GM23248 (cell line): ENCODE data around the gene UCN2. TPM values are rescaled to one million over a fixed set of nuclear protein-coding genes. Genes with fewer than 3 reads are reported as not detected.
A peak's percentile ranks its signal among the peaks of the same experiment; 100 is the strongest.
"Not testable (repeated sequence)": the region's sequence is repeated elsewhere in the genome, so short reads cannot be mapped to it uniquely, and the experiment has no call there.

ENCODE experiments used
- DNase-seq: peaks from one replicate; pipeline ENCODE4 v3.0.0-alpha.2; 2015
- H2AFZ ChIP-seq: fragments of 200-600 bp; sonication (generic); 2 replicates; pipeline ENCODE4 v1.6.1; 2016; ENCODE audit warnings: antibody characterized with exemption
- H3F3A ChIP-seq: fragments of 200-600 bp; sonication (generic); 2 replicates; pipeline ENCODE4 v1.6.1; 2016; ENCODE audit warnings: mild to moderate bottlenecking, antibody characterized with exemption, mixed run types; ENCODE audit not compliant: insufficient read depth
- H3K27ac ChIP-seq: fragments of 200-600 bp; sonication (generic); 2 replicates; pipeline ENCODE4 v1.5.1; 2016; ENCODE audit warnings: mild to moderate bottlenecking
- H3K27me3 ChIP-seq: fragments of 200-600 bp; sonication (generic); replicated peaks from 2 replicates; pipeline ENCODE4 v1.6.1; 2016; ENCODE audit warnings: mild to moderate bottlenecking; ENCODE audit not compliant: insufficient read depth
- H3K36me3 ChIP-seq: fragments of 200-600 bp; sonication (generic); 2 replicates; pipeline ENCODE4 v1.6.1; 2016; ENCODE audit warnings: low read depth, mild to moderate bottlenecking
- H3K4me1 ChIP-seq: fragments of 200-600 bp; sonication (generic); 2 replicates; pipeline ENCODE4 v1.6.1; 2016; ENCODE audit warnings: mild to moderate bottlenecking; ENCODE audit not compliant: insufficient read depth
- H3K4me2 ChIP-seq: fragments of 200-600 bp; sonication (generic); one replicate; pipeline ENCODE4 v1.6.1; 2016; ENCODE audit warnings: mild to moderate bottlenecking; ENCODE audit not compliant: unreplicated experiment
- H3K4me3 ChIP-seq: fragments of 200-600 bp; sonication (generic); 2 replicates; pipeline ENCODE4 v1.5.1; 2016; ENCODE audit warnings: mild to moderate bottlenecking
- H3K79me2 ChIP-seq: fragments of 200-600 bp; sonication (generic); 2 replicates; pipeline ENCODE4 v1.6.1; 2016; ENCODE audit warnings: mild to moderate bottlenecking; ENCODE audit not compliant: insufficient read depth
- H3K9ac ChIP-seq: fragments of 200-600 bp; sonication (generic); 2 replicates; pipeline ENCODE4 v1.6.1; 2016; ENCODE audit warnings: mild to moderate bottlenecking
- H3K9me2 ChIP-seq: fragments of 200-600 bp; sonication (generic); 2 replicates; pipeline ENCODE4 v1.6.1; 2016; ENCODE audit warnings: mixed run types, mild to moderate bottlenecking, moderate library complexity; ENCODE audit not compliant: insufficient read depth
- H3K9me3 ChIP-seq: fragments of 200-600 bp; sonication (generic); one replicate; pipeline ENCODE4 v1.6.1; 2017; ENCODE audit warnings: low read depth
- H4K20me1 ChIP-seq: fragments of 200-600 bp; sonication (generic); 2 replicates; pipeline ENCODE4 v1.6.0; 2016; ENCODE audit not compliant: insufficient read depth
- EZH2 ChIP-seq: fragments of 200-600 bp; sonication (generic); IDR thresholded peaks from 2 replicates; pipeline ENCODE4 v1.6.1; 2018; ENCODE audit warnings: antibody characterized with exemption, mild to moderate bottlenecking; ENCODE audit not compliant: insufficient read depth, poor library complexity, severe bottlenecking
- EZH2phosphoT487 ChIP-seq: fragments of 200-600 bp; sonication (generic); IDR thresholded peaks from 2 replicates; pipeline ENCODE4 v1.6.1; 2018; ENCODE audit warnings: antibody characterized with exemption, moderate library complexity, mild to moderate bottlenecking, low read depth; ENCODE audit not compliant: insufficient read depth
- WGBS, 2 experiments: methylation state at CpG; one replicate each; pipeline ENCODE4 v1.1.6; 2015 to 2017; ENCODE audit warnings: low lambda C conversion rate in 2 of 2, low coverage in 1 of 2; ENCODE audit errors: missing lambda C conversion rate in 2 of 2; 5-methylcytosine and 5-hydroxymethylcytosine counted together
- in situ Hi-C: fragments of 300-500 bp; cut with MboI; formaldehyde crosslinking; loops from 2 replicates; pipeline ENCODE4 v1.15.0; 2020
- polyA plus RNA-seq: library from polyadenylated mRNA; unstranded; fragments of >200 nt; fragmentation: Nextera tagmentation; extraction: Ambion mirVana; gene quantifications from 2 replicates; pipeline ENCODE4 v1.2.1, GENCODE V29; 2016
- total RNA-seq: library from RNA; depleted of rRNA; stranded (reverse); fragments of >200 nt; shearing (Covaris generic); gene quantifications from 2 replicates; pipeline ENCODE4 v1.2.3, GENCODE V29; 2014

The UCN2 gene
- total and polyA plus RNA-seq, 2 experiments from 2014 or later, result 0.45 to 0.86 TPM

DNA sequence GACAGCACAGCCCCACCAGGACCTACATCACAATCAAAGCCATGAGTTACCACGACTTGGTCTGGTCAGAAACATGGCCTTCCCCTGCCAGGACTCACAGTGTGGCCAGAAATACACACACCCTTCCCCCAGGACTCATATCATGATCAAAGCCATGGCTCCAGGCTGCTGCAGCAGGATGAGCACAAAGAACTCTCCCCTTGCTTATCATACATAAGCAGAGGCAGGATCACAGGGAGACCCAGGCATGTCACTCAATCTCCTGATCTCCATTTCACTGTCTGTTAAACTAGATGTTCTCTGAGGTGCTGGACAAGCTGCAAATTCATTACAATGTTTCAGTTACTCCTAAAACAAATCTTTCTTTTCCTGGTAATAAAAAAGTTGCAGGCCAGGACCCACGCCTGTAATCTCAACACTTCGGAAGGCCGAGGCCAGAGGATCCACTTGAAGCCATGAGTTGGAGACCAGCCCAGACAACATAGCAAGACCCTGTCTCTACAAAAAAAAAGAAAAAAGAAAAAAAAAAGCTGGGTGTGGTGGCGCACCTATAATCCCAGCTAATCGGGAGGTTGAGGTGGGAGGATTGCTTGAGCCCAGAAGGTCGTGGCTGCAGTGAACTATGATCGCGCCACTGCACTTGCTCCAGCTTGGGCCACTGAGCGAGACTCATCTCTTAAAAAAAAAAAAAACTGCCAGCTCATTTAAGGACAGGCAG is 8.2 kb downstream of the UCN2 start:
- Histone ChIP-seq H3F3A (0 out of 2 replicates have a peak, but pooled peaks cover 4% of the 10 kb centered on the region), H3K4me3 (peak overlapping the region; percentile 71), H3K27ac (no peak overlapping the region), H3K9me2 (no peaks in the 10 kb centered on the region), H2AFZ (no peak overlapping the region), H3K79me2 (peaks cover 10% of the 10 kb centered on the region), H3K4me1 (peaks cover 11% of the 10 kb centered on the region), H3K36me3 (no peaks in the 10 kb centered on the region), H3K9me3 (no peaks in the 10 kb centered on the region), H4K20me1 (no peaks in the 10 kb centered on the region), H3K4me2 (peak overlapping the region; percentile 78), H3K27me3 (no peaks in the 10 kb centered on the region), H3K9ac (peak overlapping the region; percentile 72; the same call in 1 of the 2 replicates)
- DNase-seq, result no peak
- no peak for TF ChIP-seq EZH2phosphoT487
- TF ChIP-seq EZH2, result no peak
- WGBS, 2 experiments, result 88 to 91% methylated on average over 10 of the region's 10 CpGs
- in situ Hi-C loops, result no loop called here

DNA sequence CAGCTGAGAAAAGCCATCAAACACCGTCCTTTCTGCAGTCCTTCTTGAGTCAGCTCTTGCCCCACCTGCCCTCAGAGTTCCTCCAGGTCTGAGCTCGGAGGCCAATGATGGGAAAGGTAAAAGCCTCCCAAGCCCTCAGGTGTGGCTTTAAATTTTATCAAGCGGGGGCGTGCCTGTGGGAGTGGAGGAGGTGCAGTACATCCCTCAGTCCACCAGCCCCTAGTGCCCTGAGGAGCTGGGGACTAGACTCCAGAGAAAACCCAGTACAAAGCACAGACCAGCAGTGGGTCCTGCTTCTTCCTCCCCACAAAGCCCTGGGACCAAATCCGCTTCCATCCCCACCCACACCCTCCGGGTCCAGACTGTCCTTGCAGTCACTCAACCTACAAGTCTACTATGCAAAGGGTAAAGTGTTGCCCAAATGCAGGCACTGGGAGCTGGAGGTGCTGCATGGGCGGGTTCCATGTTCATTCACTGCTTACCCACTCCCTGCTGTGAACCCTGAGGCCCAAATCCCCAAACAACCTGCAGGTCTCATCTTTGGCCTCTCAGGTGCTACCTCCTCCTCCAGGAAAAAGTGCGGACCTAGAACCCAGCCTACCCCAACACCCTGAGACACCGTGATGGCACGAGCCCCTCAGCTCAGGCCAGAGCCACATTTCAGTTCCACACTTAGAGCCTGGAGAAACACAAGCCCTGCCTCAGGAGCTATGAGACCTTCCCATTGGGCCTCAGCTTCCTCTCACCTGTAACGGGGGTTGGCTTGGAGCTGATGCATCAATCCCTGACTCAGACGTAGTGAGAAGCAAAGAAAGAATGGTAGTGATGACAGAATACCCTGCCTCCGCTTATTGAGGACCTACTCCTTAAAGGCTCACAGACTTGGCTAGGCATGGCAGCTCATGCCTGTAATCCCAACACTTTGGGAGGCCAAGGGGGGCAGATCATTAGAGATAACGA is 9.4 kb downstream of the UCN2 start:
- in situ Hi-C loops, result loop anchor here (5.0 kb wide), 1 partner anchor 87 kb away; a partner anchor contains a TSS
- H3K4me1 ChIP-seq, result peaks cover 5% of the 10 kb centered on the region; the same call in 1 of the 2 replicates
- H4K20me1 ChIP-seq, result no peaks in the 10 kb centered on the region
- TF ChIP-seq EZH2 (no peak), EZH2phosphoT487 (no peak)
- no peaks in the 10 kb centered on the region for H3K27me3 ChIP-seq
- H3K27ac ChIP-seq, result no peak overlapping the region
- DNase-seq, result no peak
- no peak overlapping the region for H3K4me3 ChIP-seq
- 84 to 85% methylated on average over 14 of the region's 14 CpGs for WGBS, 2 experiments
- H3K9ac ChIP-seq, result no peak overlapping the region
- H2AFZ ChIP-seq, result no peak overlapping the region
- H3K9me2 ChIP-seq, result no peaks in the 10 kb centered on the region
- H3K79me2 ChIP-seq, result peaks cover 10% of the 10 kb centered on the region
- H3F3A ChIP-seq, result 0 out of 2 replicates have a peak, but pooled peaks cover 5% of the 10 kb centered on the region
- H3K4me2 ChIP-seq, result no peak overlapping the region
- no peaks in the 10 kb centered on the region for H3K9me3 ChIP-seq
- no peaks in the 10 kb centered on the region for H3K36me3 ChIP-seq

DNA sequence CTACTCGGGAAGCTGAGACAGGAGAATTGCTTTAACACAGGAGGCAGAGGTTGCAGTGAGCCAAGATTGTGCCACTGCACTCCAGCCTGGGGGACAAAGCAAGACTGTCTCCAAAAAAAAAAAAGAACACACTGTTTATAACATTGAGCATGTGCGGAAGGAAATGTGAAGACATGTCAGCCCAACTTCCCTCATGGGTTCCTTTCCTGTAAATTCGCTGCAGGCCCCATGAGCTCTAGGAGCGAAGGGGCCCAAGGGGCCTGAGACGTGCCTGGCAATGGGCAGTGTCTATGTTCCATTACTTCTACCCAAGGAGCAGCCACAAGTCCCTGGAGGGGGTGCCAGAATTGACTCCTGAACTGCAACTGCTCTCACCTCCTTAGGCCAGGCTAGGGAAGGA is 10.2 kb downstream of the UCN2 start:
- DNase-seq, result no peak
- no peaks in the 10 kb centered on the region for H3K9me2 ChIP-seq
- 0 out of 2 replicates have a peak, but pooled peaks cover 6% of the 10 kb centered on the region for H3F3A ChIP-seq
- no peak overlapping the region for H3K4me3 ChIP-seq
- H3K9me3 ChIP-seq, result no peaks in the 10 kb centered on the region
- 83 to 84% methylated on average over 4 to 5 of the region's 5 CpGs for WGBS, 2 experiments
- no peaks in the 10 kb centered on the region for H4K20me1 ChIP-seq
- no peak overlapping the region for H3K27ac ChIP-seq
- H3K36me3 ChIP-seq, result no peaks in the 10 kb centered on the region
- no peak for TF ChIP-seq EZH2phosphoT487
- no peak for TF ChIP-seq EZH2
- H3K27me3 ChIP-seq, result no peaks in the 10 kb centered on the region
- no peak overlapping the region for H3K4me2 ChIP-seq
- in situ Hi-C loops, result loop anchor here (5.0 kb wide), 1 partner anchor 86 kb away; a partner anchor contains a TSS
- H3K4me1 ChIP-seq, result peaks cover 5% of the 10 kb centered on the region; the same call in 1 of the 2 replicates
- H3K79me2 ChIP-seq, result peaks cover 10% of the 10 kb centered on the region
- no peak overlapping the region for H3K9ac ChIP-seq
- H2AFZ ChIP-seq, result no peak overlapping the region

DNA sequence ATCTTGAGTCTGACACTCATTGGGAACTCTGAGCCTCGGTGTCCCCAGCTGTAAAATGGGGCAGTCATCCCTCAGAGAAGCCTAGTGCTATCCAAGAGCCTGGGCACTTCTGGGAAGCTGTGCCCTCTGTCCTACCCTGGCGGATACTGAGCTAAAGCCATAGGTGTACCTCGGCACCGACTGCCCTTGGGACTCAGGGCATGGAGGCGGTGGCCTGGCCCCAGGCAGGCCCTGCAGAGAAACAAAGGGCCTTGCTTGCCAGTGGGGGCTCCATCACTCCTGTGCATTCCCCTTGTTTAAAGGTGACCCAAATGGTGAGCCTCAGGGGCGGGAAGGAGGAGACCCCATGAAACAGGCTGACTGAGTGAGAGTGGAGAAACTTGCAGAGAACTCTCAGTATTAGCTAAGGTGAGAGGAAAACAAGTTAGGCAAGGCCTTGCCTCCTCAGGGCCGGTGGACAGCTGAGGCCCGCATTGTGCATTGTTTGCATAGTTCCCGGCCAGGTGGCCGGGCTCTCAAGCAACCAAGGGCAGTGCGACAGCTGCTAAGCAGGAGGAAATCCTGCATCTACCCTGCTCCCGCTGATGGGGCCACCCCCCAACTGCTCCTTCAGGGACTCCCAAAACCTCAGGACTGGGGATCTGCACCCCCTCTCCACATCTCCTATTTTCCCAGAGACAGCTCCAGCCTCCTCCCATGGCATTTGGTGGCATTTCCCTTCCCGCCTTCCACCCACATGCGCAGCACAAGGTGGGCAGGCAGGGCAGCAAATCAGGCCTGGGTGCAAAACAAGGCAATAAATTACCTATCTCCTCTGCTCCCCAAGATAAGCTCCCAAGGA is 11.2 kb downstream of the UCN2 start:
- WGBS, 2 experiments, result 86 to 90% methylated on average over 14 of the region's 14 CpGs

DNA sequence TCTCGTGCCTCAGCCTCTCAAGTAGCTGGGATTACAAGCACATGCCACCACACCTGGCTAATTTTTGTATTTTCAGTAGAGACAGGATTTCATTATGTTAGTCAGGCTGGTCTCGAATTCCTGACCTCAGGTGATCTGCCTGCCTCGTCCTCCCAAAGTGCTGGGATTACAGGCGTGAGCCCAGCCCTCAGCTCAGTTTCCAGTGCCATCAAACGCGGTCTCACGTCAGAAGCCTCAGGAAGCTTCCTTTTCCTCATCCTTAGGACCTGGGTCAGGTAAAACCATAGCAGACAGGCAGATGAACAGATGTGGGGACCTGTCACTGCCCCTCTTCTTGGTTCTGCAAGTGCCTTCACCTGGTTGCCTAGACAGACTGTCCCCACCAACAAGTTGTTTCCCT is 11.9 kb downstream of the UCN2 start:
- not testable (repeated sequence) for H3F3A ChIP-seq, DNase-seq, H3K36me3 ChIP-seq, H3K9ac ChIP-seq, H3K9me2 ChIP-seq, H4K20me1 ChIP-seq, H3K4me3 ChIP-seq, H3K27ac ChIP-seq, H2AFZ ChIP-seq, H3K4me2 ChIP-seq, H3K27me3 ChIP-seq, H3K4me1 ChIP-seq, H3K9me3 ChIP-seq
- in situ Hi-C loops, result loop anchor here (5.0 kb wide), 1 partner anchor 84 kb away; a partner anchor contains a TSS
- WGBS, 2 experiments, result 89 to 92% methylated on average over 7 of the region's 7 CpGs
- H3K79me2 ChIP-seq, result peaks cover 10% of the 10 kb centered on the region

More for the DNA sequence above, 11.2 kb downstream of the UCN2 start:
- Histone ChIP-seq H3K4me1 (no peaks in the 10 kb centered on the region), H3K27ac (no peak overlapping the region), H3K4me3 (no peak overlapping the region), H3K9ac (no peak overlapping the region), H3K27me3 (no peaks in the 10 kb centered on the region), H3K36me3 (no peaks in the 10 kb centered on the region), H3K4me2 (no peak overlapping the region), H3K9me2 (no peaks in the 10 kb centered on the region), H2AFZ (no peak overlapping the region), H3K79me2 (peaks cover 10% of the 10 kb centered on the region), H4K20me1 (no peaks in the 10 kb centered on the region), H3F3A (0 out of 2 replicates have a peak, but pooled peaks cover 6% of the 10 kb centered on the region), H3K9me3 (no peaks in the 10 kb centered on the region)
- DNase-seq, result no peak
- no peak for TF ChIP-seq EZH2phosphoT487
- no peak for TF ChIP-seq EZH2
- in situ Hi-C loops, result loop anchor here (5.0 kb wide), 1 partner anchor 85 kb away; a partner anchor contains a TSS
